ENCODE data around the gene LMX1A.

Gene LMX1A

DNA sequence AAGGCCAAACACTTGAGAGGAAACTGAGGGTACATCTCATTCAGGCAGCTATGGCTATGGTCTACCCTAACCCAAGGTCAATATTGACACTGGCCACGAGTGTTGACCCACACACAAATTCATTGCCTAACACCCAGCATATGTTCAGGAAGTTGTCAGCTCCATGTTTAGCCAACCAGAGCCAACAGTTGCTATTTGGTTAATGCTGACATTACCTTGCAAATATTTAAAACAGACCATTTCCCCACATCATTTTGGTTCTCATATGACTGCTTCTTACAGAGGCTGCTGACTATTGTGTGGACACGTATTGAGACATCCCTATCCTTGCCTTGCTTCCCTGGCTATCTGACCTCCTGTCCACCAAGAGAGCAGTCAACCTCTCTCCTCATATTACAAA lies 97.3 kb downstream of the LMX1A start:
- no peak for DNase-seq

DNA sequence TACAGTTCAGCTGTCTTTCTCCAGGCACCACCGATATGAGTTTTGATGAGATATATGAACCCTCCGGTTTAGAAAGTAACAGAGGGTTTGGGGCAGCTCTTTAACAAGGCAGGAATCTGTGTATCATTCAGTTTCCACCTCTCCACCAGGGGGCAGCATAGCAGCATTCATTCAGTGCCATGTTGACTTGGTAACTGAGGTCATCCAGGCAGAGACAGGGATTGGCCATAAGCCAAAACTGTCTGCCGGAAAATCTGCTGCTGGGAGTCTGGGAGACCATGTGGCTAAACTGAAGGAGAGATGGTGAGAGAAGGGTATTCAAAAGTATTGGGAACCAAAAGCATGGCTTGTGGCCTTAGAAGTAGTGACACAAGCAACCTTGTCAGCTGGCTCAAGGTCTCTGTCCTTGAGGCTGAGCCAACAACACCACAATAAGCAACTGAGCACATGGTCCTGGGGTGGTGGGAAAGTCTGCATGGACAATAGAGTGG lies 98.5 kb downstream of the LMX1A start:
- peak in 1 of 2 experiments; percentile 7 for DNase-seq

DNA sequence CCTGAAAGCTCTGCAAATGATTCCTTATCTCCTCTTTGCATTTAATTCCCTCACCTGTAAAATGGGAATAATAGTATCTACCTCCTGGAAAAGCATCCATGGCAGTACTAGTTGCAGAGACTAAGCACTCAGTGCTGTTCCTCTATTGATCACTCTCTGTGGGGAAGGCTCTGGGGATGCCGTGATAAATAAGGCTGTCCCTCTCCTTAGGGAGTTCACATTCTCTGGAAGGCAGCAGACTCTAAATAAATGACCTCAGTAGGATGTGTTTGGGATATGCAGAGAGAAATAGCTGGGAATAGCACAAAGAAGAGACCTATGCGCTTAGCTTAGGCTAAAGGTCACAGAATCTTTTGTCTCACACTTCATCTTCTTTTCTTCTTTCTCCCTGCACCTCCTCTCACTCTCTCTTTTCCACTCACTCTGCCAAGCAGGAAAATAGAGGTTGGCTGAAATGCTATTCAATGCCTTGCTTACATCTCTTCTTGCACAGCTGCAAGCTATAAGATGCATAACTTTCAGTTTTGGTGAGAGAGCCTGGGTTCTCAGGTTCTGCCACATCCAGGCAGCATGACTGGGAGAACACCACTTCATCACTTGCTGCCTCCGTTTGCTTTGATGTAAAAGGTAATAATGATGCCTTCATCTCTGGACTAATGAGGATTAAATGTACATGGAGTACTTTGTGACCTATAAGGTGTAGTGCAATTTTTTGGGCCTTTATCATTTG lies 101.5 kb downstream of the LMX1A start:
- DNase-seq = no peak

DNA sequence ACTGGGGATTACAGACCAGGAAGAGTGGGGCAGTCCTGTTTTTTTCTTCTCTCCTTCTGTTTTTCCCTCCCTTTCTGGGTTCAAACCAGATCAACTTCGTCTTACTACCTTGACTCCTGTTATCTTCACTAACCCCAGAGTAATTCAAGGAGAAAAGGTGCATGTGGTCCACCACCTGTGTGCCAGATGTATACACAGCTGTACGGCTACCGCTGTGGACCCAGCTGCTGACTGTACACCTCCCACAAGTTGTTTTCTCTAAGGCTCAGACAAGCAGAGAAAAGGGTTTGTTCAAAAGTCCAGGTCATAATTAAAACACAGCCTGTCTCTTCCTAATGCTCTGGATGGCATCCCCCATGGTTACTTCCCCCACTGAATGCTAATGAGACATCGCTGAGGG lies 102.1 kb downstream of the LMX1A start:
- no peak for DNase-seq

DNA sequence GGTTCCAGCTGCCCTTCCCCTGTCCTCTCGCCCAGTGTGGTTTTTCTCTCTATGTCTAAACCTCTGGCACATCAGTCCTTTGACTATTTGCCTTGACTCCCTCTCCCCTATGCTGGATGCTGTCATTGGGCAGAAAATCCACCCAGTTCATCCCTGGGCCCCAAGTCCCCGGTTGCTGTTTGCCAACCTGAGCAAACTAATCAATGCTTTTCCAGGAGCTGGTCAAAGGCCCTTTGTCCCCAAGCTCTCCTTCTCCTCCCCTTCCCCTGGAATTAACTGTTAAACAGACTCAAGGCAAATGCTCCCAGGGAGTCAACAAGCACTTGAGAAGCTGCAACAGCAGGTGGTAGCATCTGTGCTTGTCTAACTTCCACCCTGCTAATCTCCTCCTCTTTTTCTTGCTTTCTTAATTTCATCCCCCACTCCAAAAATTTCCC lies 102.7 kb downstream of the LMX1A start:
- DNase-seq = no peak

DNA sequence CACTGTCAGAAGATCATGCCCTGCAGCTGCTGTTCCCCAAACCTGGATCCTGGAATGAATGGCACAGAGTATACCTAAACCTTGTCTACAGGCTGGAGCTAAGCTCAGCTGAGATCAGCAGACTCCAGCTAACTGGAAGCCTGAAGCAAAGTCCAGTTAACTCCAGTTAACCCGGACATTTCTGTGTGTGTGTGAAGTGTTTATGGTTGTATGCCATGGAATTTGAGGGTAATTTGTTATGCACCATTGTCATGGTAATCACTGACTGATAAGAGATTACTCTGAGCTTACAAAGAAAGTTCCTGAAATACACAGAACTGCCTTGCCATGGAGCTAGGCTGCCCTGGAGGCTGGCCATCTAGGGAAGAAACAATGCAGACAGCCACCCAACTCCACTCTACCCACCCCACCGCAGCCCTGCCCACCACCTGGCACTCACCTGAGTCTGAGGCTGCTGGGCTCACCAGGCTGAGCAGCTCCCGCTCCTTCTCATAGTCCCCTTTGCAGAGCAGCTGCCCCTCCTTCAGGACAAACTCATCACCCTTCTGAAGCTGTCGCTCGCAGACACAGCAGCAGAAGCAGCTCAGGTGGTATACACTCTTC lies 107.4 kb downstream of the LMX1A start:
- no peak for DNase-seq

DNA sequence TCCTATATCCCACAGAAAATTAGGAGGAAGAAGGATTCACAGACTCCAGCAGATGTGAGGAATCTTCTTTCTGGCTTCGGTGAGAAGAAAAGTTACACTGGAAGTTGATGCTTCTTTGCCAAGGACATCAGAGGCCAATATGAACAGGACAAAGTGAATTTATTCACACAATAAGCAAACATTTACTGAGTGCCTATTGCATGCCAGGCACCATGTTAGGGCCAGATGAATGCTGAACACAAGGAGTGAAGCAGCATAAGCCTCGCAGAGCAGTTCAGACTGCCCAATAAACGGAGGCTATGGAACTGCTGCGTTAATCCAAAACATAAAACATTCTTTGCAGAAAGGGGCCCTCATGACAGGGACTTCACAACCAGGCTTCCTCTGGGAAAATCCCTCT lies 114.6 kb downstream of the LMX1A start:
- DNase-seq = no peak

DNA sequence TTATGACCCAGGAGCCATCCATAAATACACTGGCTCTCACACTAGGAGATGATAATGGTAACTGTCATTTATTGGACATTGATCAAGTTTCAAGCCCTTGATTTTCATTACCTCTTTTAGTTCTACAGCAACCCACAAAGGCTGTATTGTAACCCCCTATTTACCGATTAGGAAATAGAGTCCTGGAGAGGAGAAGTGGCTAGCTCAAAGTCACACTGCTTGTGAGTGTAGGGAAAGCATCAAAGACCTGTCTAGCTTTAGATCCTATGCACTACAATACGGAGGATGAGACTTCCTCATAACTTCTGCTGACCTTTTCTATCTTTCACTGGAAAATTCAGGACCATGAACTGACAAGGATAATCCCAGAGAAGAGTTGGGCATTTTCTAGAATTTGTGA lies 115.2 kb downstream of the LMX1A start:
- no peak for DNase-seq

DNA sequence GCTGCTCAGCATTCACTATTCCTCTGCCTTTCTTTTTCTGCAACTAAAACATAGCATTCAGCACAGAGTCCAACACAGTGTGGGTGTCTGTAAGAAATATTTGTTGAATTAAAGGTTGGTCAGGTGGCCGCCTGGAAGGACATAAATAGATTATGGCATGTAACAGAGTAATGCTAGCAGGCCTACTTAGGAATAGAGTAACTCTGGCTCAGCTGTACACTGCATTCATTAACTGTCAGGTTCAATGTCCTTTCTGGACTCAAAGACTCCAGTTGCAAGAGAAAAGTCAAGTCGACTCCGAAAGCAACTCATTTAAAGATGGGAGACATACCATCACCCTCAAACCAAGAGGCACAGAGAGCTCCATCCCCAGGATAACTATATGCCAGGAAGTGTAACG lies 116.0 kb downstream of the LMX1A start:
- no peak for DNase-seq

DNA sequence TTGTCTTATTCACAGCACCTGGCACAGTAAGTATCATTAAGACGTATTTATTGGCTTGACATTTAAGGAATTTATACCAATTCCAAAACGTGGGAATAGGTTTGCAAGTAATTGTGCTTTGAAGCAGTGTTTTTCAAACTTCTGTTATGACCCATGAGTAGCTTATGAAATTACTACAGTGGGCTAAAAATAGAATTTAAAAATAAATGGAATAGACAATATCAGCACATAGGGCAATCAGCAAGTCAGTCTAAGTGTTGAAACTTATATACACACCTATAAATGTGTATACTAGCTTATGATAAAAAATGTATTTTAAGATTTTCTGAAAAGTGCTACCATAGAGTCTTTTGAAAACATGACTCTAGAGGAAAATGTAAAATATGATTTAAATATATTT lies 116.6 kb downstream of the LMX1A start:
- DNase-seq = no peak

DNA sequence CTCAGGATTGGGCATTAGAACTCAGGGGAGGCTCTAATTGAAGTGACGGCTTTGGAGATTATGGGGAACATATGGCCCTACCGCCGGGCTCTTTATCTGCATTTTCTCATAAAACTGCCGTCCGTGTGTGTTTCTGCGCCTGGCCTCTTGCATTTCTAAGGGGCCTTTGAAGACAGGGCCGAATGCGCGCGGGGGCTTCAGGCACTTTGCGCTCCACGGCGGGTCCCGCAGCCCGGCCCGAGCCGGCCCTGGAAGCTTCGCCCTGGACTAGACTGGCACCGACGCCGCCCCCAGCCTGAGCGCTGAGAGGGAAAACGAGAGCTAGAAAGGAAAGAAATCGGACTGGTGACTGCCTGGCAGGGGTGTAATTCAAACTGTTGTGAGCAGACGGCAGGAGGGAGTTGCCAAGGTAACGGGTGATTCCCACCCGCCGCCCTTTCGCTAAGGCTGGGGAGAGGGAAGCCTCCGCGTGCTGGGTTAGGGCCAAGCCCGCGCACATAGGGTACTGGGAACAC lies 120.7 kb downstream of the LMX1A start:
- no peak for DNase-seq

DNA sequence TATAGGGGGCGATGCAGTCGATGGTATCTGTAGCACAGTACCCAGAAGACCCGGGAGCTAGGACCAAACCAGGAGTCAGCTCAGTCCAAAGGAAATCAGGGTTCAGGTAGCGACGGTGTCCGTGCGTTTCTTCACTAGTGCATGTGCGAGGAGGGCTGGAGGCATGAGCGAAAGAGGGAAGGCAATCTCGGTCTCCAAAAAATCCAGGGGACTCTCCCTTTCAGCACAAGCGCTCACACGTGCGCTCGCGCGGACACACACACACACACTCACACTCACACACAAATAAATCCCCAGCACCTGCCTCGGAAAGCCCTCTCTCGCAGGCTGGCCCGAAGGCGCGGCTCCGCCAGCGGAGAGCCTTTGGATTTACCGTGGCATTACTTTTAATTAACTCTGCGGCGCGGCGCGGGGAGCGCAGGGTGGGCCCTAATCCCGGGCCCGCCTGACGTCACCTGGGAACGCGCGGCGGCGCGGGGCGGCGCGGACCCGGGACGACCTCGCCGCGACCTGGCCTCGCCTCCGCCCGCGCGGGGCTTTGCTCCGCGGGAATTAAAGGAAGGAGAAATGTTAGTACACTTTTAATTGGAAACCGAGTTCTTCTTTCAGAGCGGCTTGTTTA lies 121.2 kb downstream of the LMX1A start:
- no peak for DNase-seq

DNA sequence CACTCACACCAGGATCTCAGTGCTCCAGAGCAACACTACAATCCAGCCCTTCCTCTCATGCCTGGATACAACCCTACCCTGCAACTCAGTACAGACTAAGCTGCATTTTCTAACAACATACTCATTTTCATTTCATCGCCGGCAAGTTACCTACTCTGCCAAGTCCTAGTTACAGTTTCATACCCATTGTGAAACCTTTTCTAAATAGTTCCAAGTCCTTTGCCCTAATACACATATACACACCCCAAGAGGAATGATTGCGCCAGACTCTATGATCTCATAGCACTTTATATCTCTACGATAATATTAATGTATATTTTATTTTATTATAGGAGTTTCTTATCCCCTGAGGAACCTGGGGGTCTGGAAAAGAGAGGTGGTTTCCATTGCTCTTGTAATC lies 122.4 kb downstream of the LMX1A start:
- no peak for DNase-seq

DNA sequence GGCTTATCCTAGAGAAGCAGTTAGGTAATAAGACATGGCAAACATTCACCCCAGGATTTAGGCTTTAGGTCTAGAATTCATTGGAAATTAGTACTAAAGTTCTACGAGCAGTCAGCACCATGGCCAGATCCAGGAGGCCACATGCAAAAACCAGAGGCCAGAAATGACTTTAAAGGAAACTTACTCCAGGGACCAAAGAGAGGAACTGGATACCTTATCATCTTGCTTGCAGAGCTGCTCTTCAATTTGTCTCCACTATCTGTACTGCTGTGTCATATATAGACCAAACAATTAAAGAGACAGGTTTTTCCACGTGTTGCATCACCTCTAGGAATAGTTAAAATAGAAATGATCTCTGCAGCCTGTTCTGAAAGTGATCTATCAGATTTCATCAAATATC lies 127.8 kb downstream of the LMX1A start:
- DNase-seq = no peak

DNA sequence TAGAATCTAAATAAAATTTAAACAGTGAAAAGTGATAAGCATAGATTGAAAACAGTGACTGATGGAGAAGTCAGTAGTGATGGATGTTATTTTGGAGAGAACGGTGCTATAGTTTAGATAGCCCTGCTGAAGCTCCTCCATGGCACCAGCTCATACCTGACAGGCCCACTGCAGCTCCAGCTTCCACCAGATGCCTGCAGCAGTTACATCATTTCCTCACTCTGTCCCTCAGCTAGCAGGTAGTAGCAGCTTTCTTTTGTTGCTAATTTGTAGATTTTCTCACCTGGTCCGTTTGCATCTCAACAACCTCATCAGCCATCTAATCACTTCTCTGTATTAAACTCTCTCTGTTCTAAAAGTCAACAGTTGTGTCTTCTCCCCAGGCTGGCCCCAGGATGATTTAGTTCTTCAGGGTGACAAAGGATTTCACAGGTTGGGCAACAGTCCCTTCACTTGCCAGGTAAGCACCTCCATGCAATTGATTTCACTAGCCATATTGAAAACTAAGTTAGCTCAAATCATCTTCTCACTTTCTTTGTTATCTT lies 128.3 kb downstream of the LMX1A start:
- DNase-seq = no peak

DNA sequence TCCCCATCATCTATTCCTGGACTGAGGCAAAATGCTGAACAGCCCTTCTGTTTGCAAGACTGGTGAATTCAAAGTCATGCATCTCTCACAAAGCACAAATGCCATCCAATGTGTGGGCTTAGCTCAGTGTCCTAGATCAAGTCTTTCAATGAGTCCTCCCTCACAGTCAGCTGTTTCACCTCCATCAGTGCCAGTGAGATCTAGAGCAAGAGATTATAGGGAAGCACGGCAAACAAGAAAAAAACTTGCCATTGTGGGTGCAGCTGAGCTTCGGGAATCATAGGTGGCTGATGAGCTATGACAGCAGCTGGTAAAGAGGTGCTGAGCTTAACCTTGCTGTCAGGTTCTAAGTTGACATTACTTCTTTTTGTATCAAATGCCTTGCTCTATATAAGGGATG lies 130.2 kb downstream of the LMX1A start:
- no peak for DNase-seq

DNA sequence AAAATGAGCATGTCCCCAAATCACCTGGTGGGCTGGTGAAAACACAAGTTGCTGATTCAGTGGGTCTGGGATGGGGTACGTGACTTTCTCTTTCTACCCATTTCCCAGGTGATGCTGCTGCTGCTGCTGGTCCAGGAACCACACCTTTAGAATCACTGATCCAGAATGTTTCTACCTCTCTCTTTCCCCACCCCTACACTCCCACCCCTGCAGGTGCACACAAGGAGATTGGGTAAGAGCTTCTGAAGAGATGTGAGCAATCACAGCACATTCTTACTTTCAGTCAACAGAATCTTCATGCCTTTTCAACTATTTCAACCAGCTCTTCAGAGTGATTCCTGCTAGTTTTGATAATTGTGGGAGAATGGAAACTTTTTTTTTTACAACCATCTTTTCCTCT lies 130.9 kb downstream of the LMX1A start:
- DNase-seq = no peak

DNA sequence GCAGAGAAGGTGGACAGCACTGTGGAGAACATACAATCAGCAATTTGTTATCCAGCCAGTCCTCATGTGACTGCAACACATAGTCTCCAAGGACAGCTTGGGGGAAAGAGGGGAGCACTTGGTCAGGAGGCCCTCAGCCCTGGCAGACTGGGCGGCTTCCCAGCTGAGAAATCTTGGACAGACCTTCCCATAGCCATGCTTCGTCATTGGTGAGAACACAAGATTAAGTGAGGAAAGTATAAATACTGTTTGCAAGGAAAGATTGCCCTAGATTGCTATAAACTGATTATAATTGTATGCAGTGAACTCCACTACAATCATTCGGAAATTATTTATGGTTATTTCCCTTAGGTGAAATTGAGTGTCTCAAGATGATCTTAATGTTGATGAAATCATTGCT lies 131.5 kb downstream of the LMX1A start:
- no peak for DNase-seq

DNA sequence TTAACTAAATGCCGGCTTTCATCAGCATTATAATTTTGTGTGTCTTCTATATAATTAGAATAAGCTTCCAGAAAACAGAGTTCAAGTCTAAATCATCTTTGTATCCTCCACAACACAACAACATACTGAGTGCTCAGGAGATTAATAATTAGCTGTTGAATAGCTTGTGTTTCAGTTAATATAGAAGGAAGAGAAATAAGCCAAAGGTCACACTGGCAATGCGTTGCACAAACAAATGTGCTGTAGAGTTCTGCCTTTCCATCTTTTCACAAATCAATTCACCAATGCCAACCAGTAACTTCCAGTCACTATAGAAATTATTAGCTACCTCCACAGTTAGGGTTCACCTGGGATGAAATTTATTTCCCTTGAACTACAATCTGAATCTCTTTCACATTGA lies 132.0 kb downstream of the LMX1A start:
- DNase-seq = no peak

DNA sequence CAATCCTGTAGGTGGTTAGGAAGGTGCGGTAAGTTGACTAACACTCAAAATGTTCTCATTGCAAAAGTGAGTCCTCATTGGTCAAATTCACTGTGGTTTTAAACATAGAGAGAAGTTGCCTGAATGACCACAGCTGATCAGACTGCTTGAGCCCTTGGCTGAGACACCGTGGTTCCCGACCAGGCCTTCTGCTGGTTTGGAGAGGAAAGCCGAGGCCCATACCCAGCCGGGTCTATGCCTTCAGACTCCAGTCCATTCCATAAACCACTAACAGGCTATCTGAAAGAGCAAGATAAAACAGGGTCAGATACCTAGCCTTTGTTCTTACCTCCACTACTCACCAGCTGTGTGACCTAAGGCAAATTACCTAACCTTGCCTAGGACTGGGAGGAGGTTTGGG lies 133.9 kb downstream of the LMX1A start:
- DNase-seq = no peak

DNA sequence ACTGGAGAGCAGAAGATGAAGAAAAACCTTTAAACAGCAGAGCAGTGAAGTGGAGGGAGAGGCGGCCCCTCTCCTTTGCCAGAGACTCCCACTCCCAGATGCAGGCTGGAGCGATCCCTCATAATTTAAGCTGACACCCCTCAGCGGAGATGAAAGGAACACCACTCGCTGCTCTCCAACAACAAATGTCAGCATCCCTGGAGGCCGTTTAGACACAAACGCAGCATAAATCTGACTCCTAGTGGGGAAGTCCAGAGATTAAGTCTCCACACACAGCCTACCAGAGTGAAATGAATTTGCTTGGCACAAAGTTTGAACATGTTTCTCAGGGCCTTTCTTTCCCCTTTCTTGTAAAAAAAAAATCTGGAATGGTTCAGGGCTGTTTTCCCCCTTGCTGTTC lies 137.8 kb downstream of the LMX1A start:
- DNase-seq = no peak

DNA sequence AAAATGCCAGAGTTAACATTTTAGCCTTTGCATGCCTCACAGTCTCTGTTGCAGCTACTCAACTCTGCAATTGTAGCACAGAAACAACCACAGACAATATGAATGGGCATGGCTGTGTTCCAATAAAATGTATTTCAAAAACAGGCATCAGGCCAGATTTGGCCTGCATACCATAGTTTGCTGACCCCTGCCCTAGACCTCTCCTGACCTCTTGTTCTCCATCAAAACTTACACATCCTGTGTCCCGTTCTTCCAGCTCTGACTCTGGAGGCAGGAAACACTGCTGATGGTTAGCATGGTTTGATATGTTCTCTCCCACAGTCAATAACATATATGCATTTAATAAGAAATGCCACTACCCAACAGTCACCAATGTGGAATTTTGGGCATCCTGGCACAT lies 138.6 kb downstream of the LMX1A start:
- DNase-seq = no peak

DNA sequence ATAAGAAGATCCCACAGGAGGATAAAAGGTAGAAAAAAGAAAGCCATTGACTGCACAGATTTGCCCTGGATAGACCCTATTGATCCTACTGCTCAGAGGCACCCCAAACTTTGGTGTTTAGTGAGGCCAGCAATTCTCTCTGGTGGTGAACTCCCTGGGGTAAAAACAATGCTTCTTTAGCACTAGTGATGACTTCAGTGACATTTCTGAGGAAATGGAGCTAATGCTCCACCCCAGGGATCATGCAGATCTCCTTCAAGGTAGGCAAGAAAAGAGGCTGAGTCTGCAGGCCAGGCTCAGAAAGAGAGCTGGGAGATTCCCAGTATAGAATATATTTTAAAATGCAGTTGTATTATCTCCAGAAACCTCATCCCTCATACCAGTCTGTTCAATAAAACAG lies 140.3 kb downstream of the LMX1A start:
- DNase-seq = no peak

DNA sequence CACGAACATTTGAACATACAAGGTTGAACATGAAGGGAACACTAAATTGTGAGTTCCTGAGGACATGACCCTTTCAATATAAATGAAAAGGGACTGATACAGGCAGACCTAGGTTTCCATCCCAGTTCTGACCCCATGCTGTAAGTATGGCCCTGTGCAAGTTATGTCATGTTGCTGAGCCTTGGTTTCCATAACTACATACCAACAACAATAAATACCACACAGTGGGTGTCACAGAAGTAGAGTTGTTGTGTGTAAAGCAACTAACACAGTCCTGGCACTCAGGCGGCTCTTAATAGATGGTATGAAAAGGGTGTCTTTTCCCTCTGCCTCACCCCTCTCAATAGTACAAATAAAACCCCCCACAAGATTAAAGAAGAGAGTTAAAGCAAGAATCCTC lies 140.8 kb downstream of the LMX1A start:
- DNase-seq = no peak

All from stimulated activated CD4-positive, alpha-beta T cell treated with anti-CD3 and anti-CD28 coated beads, Interleukin-4, amount 100 ng/mL, for 4 hours (primary cell).